ENCODE data around the gene RTP3. TPM values are rescaled to one million over a fixed set of nuclear protein-coding genes. Genes with fewer than 3 reads are reported as not detected.
"Not testable (repeated sequence)": the region's sequence is repeated elsewhere in the genome, so short reads cannot be mapped to it uniquely, and the experiment has no call there.

RTP3 gene
- total RNA-seq, 4 donors from 2014 or later = not detected

GRCh38 chr3:46536758-46537157 lies 39.0 kb downstream of the RTP3 start:
- H3K4me1 ChIP-seq = peaks cover 0 to 10% (median 0%) of the 10 kb centered on the region in 3 donors
- DNase-seq = no peak
- H3K27me3 ChIP-seq = peaks cover 0 to 3% (median 0%) of the 10 kb centered on the region in 4 donors
- intact Hi-C loops (cut with DNase I) = no loop called here
- no peaks in the 10 kb centered on the region for H3K36me3 ChIP-seq
- H3K27ac ChIP-seq = no peak overlapping the region
- H3K9me3 ChIP-seq = no peaks in the 10 kb centered on the region
- H3K4me3 ChIP-seq = no peak overlapping the region
- TF ChIP-seq POLR2A (IDR thresholded peaks at IDR 0.05) (no peak), CTCF (IDR thresholded peaks at IDR 0.05) (no peak)

- DNase-seq = no peak
- H3K36me3 ChIP-seq = no peaks in the 10 kb centered on the region
- intact Hi-C loops (cut with DNase I) = no loop called here
- H3K9me3 ChIP-seq = no peaks in the 10 kb centered on the region
- 71% methylated on average over 1 of the region's 1 CpG; no CpG with 5 or more reads in 1 of the 2 donors for WGBS, 2 donors
- H3K4me3 ChIP-seq = no peak overlapping the region
- no peak overlapping the region for H3K27ac ChIP-seq
- peaks cover 0 to 3% (median 0%) of the 10 kb centered on the region in 4 donors for H3K27me3 ChIP-seq
- no peak for TF ChIP-seq CTCF (IDR thresholded peaks at IDR 0.05)
- H3K4me1 ChIP-seq = peaks cover 0 to 10% (median 0%) of the 10 kb centered on the region in 3 donors
Measured at GRCh38 chr3:46537316-46537715, 39.5 kb downstream of the RTP3 start.

- intact Hi-C loops (cut with DNase I) = no loop called here
- no peak for DNase-seq
Measured at GRCh38 chr3:46537779-46538178, 40.0 kb downstream of the RTP3 start.

GRCh38 chr3:46538425-46538802 lies 40.6 kb downstream of the RTP3 start:
- 45 to 54% methylated on average over 5 of the region's 5 CpGs for WGBS, 2 donors
- H3K4me3 ChIP-seq; intact Hi-C loops (cut with DNase I); H3K36me3 ChIP-seq; H3K9me3 ChIP-seq; H3K27me3 ChIP-seq; DNase-seq: not testable (repeated sequence)
- peak overlapping the region in 3 of 4 donors; percentile 1 to 79 (median 4) for H3K27ac ChIP-seq
- H3K4me1 ChIP-seq = peaks cover 0 to 10% (median 0%) of the 10 kb centered on the region in 3 donors

More at GRCh38 chr3:46537779-46538178, 40.0 kb downstream of the RTP3 start:
- WGBS, 2 donors = 85 to 89% methylated on average over 4 of the region's 5 CpGs
- no peaks in the 10 kb centered on the region for H3K9me3 ChIP-seq
- TF ChIP-seq CTCF (IDR thresholded peaks at IDR 0.05) (no peak), POLR2A (IDR thresholded peaks at IDR 0.05) (no peak)
- H3K27me3 ChIP-seq = peaks cover 0 to 3% (median 0%) of the 10 kb centered on the region in 4 donors
- no peaks in the 10 kb centered on the region for H3K36me3 ChIP-seq
- no peak overlapping the region for H3K4me3 ChIP-seq
- H3K4me1 ChIP-seq = peaks cover 0 to 10% (median 0%) of the 10 kb centered on the region in 3 donors
- H3K27ac ChIP-seq = peak overlapping the region in 1 of 4 donors; percentile 1

GRCh38 chr3:46538803-46539442 lies 41.1 kb downstream of the RTP3 start:
- TF ChIP-seq CTCF (IDR thresholded peaks at IDR 0.05) = no peak
- no peak for TF ChIP-seq POLR2A (IDR thresholded peaks at IDR 0.05)
- 34 to 54% methylated on average over 13 to 14 of the region's 14 CpGs for WGBS, 2 donors
- Histone ChIP-seq H3K36me3 (no peaks in the 10 kb centered on the region), H3K4me1 (peaks cover 0 to 10% (median 0%) of the 10 kb centered on the region in 3 donors), H3K27me3 (peaks cover 0 to 3% (median 0%) of the 10 kb centered on the region in 4 donors), H3K9me3 (no peaks in the 10 kb centered on the region), H3K27ac (peak overlapping the region in 2 of 4 donors; percentile 54 to 79), H3K4me3 (peak overlapping the region in 1 of 4 donors; percentile 18)
- DNase-seq = peak; percentile 28
- intact Hi-C loops (cut with DNase I) = no loop called here

All from esophagus squamous epithelium (tissue), 5 donors.